ENCODE data around the gene RBL1. TPM values are rescaled to one million over a fixed set of nuclear protein-coding genes. Genes with fewer than 3 reads are reported as not detected.
"Not testable (repeated sequence)": the region's sequence is repeated elsewhere in the genome, so short reads cannot be mapped to it uniquely, and the experiment has no call there.

Gene RBL1
- total RNA-seq, 2 donors from 2014 or later, result 2.5 to 17.1 TPM

- ATAC-seq (ENCODE audit: insufficient number of reproducible peaks, low FRiP score, low read depth), result no peak
- no peak overlapping the region for H3K4me3 ChIP-seq
- H3K27ac ChIP-seq, result no peak overlapping the region
- H3K36me3 ChIP-seq, result peaks cover 3% of the 10 kb centered on the region
- H3K27me3 ChIP-seq (replicated peaks; ENCODE audit: insufficient read depth), result no peaks in the 10 kb centered on the region
- DNase-seq (ENCODE audit: low spot score), result no peak
- H3K9me3 ChIP-seq, result no peaks in the 10 kb centered on the region
- TF ChIP-seq CTCF (IDR thresholded peaks at IDR 0.05), result no peak
- no peaks in the 10 kb centered on the region for H3K4me1 ChIP-seq (ENCODE audit: control insufficient read depth in 1 of 2, low read depth in 2 of 2)
These were observed 40.5 kb downstream of the RBL1 start for GRCh38 chr20:37055276-37055675.

- TF ChIP-seq CTCF (IDR thresholded peaks at IDR 0.05), result no peak
- DNase-seq (ENCODE audit: low spot score) (no peak), ATAC-seq (ENCODE audit: insufficient number of reproducible peaks, low FRiP score, low read depth) (no peak)
- peaks cover 3% of the 10 kb centered on the region for H3K36me3 ChIP-seq
- H3K27ac ChIP-seq, result no peak overlapping the region
- no peaks in the 10 kb centered on the region for H3K27me3 ChIP-seq (replicated peaks; ENCODE audit: insufficient read depth)
- no peaks in the 10 kb centered on the region for H3K4me1 ChIP-seq (ENCODE audit: control insufficient read depth in 1 of 2, low read depth in 2 of 2)
- no peaks in the 10 kb centered on the region for H3K9me3 ChIP-seq
- no peak overlapping the region for H3K4me3 ChIP-seq
These were observed 42.4 kb downstream of the RBL1 start for GRCh38 chr20:37053230-37053950.

- Histone ChIP-seq H3K27me3 (replicated peaks; ENCODE audit: insufficient read depth) (no peaks in the 10 kb centered on the region), H3K4me3 (peak overlapping the region; percentile 47), H3K9me3 (no peaks in the 10 kb centered on the region), H3K36me3 (peaks cover 10% of the 10 kb centered on the region), H3K4me1 (ENCODE audit: control insufficient read depth in 1 of 2, low read depth in 2 of 2) (no peaks in the 10 kb centered on the region), H3K27ac (no peak overlapping the region)
- ATAC-seq (ENCODE audit: insufficient number of reproducible peaks, low FRiP score, low read depth) (no peak), DNase-seq (ENCODE audit: low spot score) (no peak)
- no peak for TF ChIP-seq CTCF (IDR thresholded peaks at IDR 0.05)
These were observed 52.5 kb downstream of the RBL1 start for GRCh38 chr20:37042986-37043972.

- H3K27ac ChIP-seq; ATAC-seq (ENCODE audit: insufficient number of reproducible peaks, low FRiP score, low read depth); H3K27me3 ChIP-seq (replicated peaks; ENCODE audit: insufficient read depth); H3K36me3 ChIP-seq; H3K4me3 ChIP-seq; H3K4me1 ChIP-seq (ENCODE audit: control insufficient read depth in 1 of 2, low read depth in 2 of 2); H3K9me3 ChIP-seq; DNase-seq (ENCODE audit: low spot score): not testable (repeated sequence)
These were observed 56.4 kb downstream of the RBL1 start for GRCh38 chr20:37039366-37039765.

- no peaks in the 10 kb centered on the region for H3K27me3 ChIP-seq (replicated peaks; ENCODE audit: insufficient read depth)
- no peaks in the 10 kb centered on the region for H3K9me3 ChIP-seq
- TF ChIP-seq CTCF (IDR thresholded peaks at IDR 0.05), result no peak
- no peak for DNase-seq (ENCODE audit: low spot score)
- no peak overlapping the region for H3K4me3 ChIP-seq
- no peaks in the 10 kb centered on the region for H3K36me3 ChIP-seq
- H3K27ac ChIP-seq, result no peak overlapping the region
- no peaks in the 10 kb centered on the region for H3K4me1 ChIP-seq (ENCODE audit: control insufficient read depth in 1 of 2, low read depth in 2 of 2)
- no peak for ATAC-seq (ENCODE audit: insufficient number of reproducible peaks, low FRiP score, low read depth)
These were observed 63.7 kb downstream of the RBL1 start for GRCh38 chr20:37032077-37032476.
